ENCODE data around the gene BICDL1. TPM values are rescaled to one million over a fixed set of nuclear protein-coding genes. Genes with fewer than 3 reads are reported as not detected.

Gene BICDL1
- total RNA-seq, 1 experiment from 2014 or later, result 14.4 TPM

DNA sequence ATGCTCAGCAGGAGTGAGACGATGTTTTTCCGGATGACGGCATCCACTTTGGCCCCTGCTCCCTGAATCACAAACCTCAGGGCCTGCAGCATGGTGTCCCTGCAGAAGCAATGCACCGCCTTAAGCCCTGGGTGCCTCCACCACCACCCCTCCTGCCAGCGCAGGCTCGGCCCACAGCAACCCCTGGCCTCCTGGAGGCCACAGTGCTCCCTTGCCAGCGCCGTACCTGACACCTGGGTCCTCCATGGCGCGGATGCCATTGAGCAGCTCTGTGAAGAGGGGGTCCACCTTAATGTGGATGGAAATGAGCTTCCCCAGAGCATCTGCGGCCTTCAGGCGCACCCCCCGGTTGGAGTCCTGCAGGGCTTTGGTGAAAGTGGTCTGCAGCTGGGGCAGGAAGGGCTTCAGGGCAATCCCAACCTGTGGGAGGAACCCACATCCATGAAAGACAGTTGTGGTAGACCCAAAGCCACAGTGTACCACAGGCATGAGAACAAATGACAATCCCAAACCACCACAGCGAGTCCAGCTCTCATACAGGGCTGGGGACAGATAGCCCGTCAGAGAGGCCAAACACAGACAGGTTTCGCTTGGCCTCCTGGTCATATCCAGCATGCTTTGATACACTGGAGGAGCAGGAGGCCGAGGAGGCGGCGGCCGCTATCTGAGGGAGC is 145.4 kb downstream of the BICDL1 start:
- intact Hi-C loops (cut with micrococcal nuclease; ENCODE audit: unreplicated experiment), result no loop called here
- H3K27ac ChIP-seq, result no peak overlapping the region
- H3K79me2 ChIP-seq (ENCODE audit: low read depth), result no peaks in the 10 kb centered on the region
- no peak for DNase-seq
- no TSS peak for BruUV-seq (replicated peaks)
- no peaks in the 10 kb centered on the region for H3K9me3 ChIP-seq (ENCODE audit: insufficient read depth, low read depth)
- H3F3A ChIP-seq (ENCODE audit: insufficient read depth, low read depth), result peaks cover 4% of the 10 kb centered on the region; the same call in 1 of the 2 replicates
- no peak overlapping the region for H2AFZ ChIP-seq
- H3K36me3 ChIP-seq (ENCODE audit: low read depth), result no peaks in the 10 kb centered on the region
- H3K9me2 ChIP-seq (ENCODE audit: insufficient read depth), result no peaks in the 10 kb centered on the region
- no peak overlapping the region for H3K4me3 ChIP-seq
- CTCF ChIA-PET, result no interaction called here
- no peaks in the 10 kb centered on the region; the same call in 1 of the 2 replicates for H4K20me1 ChIP-seq (ENCODE audit: insufficient read depth)
- H3K4me2 ChIP-seq, result no peak overlapping the region
- H3K4me1 ChIP-seq (replicated peaks; ENCODE audit: insufficient read depth), result no peaks in the 10 kb centered on the region
- POLR2A ChIA-PET (ENCODE audit: unreplicated experiment), result no interaction called here
- H3K27me3 ChIP-seq (ENCODE audit: insufficient read depth, low read depth), result no peaks in the 10 kb centered on the region
- TF ChIP-seq EZH2 (IDR thresholded peaks at IDR 0.05; ENCODE audit: low read depth) (no peak), CTCF (conservative IDR thresholded peaks at IDR 0.05) (no peak)

DNA sequence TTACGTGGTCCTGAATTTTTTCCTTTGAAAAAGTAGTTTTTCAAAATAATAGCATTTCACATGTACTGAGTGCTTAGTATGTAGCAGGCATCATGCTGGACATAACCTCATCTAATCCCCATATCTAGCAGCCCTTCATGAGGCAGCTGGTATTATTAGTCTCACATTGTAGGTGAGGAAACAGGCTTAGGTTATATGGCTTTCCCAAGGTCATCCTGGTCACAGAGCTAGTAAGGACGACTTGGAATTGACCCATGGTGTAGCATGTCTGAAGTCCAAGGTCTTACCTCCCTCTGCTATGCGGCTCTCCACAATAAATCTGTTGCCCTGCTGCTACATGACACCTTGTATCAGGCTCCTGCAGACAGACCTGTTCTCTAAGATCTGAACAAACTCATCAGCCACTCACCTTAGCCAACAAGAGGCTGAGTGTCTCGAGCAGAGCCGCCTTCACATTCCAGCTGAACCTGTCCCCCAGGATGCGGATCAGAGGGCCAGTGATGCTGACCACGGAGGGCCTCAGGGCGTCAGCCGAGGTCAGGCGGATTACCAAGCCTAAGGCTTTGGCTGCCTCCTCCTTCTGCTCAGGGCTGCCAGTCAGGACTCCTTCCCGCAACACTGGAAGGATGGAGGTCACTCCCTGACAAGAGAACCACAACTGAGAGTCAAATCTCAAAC is 147.2 kb downstream of the BICDL1 start:
- CTCF ChIA-PET, result no interaction called here
- no peak overlapping the region for H3K4me2 ChIP-seq
- no peaks in the 10 kb centered on the region; the same call in 1 of the 2 replicates for H4K20me1 ChIP-seq (ENCODE audit: insufficient read depth)
- H3K27me3 ChIP-seq (ENCODE audit: insufficient read depth, low read depth), result no peaks in the 10 kb centered on the region
- no peaks in the 10 kb centered on the region for H3K4me1 ChIP-seq (replicated peaks; ENCODE audit: insufficient read depth)
- no peak overlapping the region for H3K4me3 ChIP-seq
- POLR2A ChIA-PET (ENCODE audit: unreplicated experiment), result no interaction called here
- no peak overlapping the region for H3K27ac ChIP-seq
- intact Hi-C loops (cut with micrococcal nuclease; ENCODE audit: unreplicated experiment), result no loop called here
- peak; percentile 58 to 74 for DNase-seq
- H3K79me2 ChIP-seq (ENCODE audit: low read depth), result no peaks in the 10 kb centered on the region
- no peaks in the 10 kb centered on the region for H3K9me3 ChIP-seq (ENCODE audit: insufficient read depth, low read depth)
- H2AFZ ChIP-seq, result no peak overlapping the region
- TF ChIP-seq EZH2 (IDR thresholded peaks at IDR 0.05; ENCODE audit: low read depth) (no peak), CTCF (conservative IDR thresholded peaks at IDR 0.05) (no peak)
- BruUV-seq (replicated peaks), result no TSS peak
- peaks cover 4% of the 10 kb centered on the region; the same call in 1 of the 2 replicates for H3F3A ChIP-seq (ENCODE audit: insufficient read depth, low read depth)
- no peaks in the 10 kb centered on the region for H3K36me3 ChIP-seq (ENCODE audit: low read depth)
- H3K9me2 ChIP-seq (ENCODE audit: insufficient read depth), result no peaks in the 10 kb centered on the region

DNA sequence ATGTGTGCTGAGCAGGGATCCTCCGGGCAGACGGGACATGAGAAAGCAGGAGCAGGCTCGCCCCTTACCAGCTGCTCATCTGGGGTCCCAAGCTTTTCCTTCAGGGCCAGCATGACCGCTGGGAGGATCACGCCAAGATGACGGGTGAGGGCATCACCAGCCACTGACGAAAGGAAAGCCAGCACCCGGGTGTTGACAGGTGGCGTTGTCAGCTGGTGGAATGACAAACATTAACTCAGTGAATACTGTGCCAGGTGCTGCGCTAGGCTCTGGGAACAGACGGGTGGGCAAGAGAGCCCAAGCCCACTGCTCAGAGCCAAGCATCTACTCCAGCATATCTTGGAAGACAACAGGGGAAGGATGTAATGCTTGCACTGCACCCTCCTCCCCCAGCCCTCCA is 148.8 kb downstream of the BICDL1 start:
- Histone ChIP-seq H3K27me3 (ENCODE audit: insufficient read depth, low read depth) (no peaks in the 10 kb centered on the region), H3K9me3 (ENCODE audit: insufficient read depth, low read depth) (no peaks in the 10 kb centered on the region), H3K4me3 (no peak overlapping the region), H2AFZ (no peak overlapping the region), H4K20me1 (ENCODE audit: insufficient read depth) (no peaks in the 10 kb centered on the region; the same call in 1 of the 2 replicates), H3F3A (ENCODE audit: insufficient read depth, low read depth) (peaks cover 4% of the 10 kb centered on the region; the same call in 1 of the 2 replicates), H3K27ac (no peak overlapping the region), H3K4me2 (no peak overlapping the region), H3K9me2 (ENCODE audit: insufficient read depth) (no peaks in the 10 kb centered on the region), H3K4me1 (replicated peaks; ENCODE audit: insufficient read depth) (no peaks in the 10 kb centered on the region), H3K36me3 (ENCODE audit: low read depth) (no peaks in the 10 kb centered on the region), H3K79me2 (ENCODE audit: low read depth) (no peaks in the 10 kb centered on the region)
- BruUV-seq (replicated peaks), result no TSS peak
- intact Hi-C loops (cut with micrococcal nuclease; ENCODE audit: unreplicated experiment), result no loop called here
- ChIA-PET CTCF (no interaction called here), POLR2A (ENCODE audit: unreplicated experiment) (no interaction called here)
- DNase-seq, result no peak
- TF ChIP-seq EZH2 (IDR thresholded peaks at IDR 0.05; ENCODE audit: low read depth) (no peak), CTCF (conservative IDR thresholded peaks at IDR 0.05) (no peak)

All from PC-9 (cell line).